ENCODE results near the gene SESN2.
A peak's percentile ranks its signal among the peaks of the same experiment; 100 is the strongest.

The SESN2 gene

DNA sequence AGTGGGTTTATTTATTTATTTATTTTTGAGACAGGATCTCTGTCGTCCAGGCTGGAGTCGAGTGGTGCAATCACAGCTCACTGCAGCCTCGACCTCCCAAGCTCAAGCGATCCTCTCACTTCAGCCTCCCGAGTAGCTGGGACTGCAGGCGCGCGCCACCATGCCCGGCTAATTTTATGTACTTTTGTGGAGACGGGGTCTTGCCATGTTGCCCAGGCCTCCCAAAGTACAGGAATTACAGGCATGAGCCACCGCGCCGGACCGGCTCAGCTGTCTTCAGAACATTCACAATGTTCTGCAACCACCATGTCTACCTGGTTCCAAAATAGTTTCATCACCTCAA is 26.1 kb upstream of the SESN2 start:
- H3K36me3 ChIP-seq (ENCODE audit: insufficient read depth, low read length) = peaks cover 10% of the 10 kb centered on the region; the same call in 1 of the 2 replicates
- peak overlapping the region; percentile 79 for H3K4me2 ChIP-seq (ENCODE audit: low read depth, low read length, poor library complexity, severe bottlenecking)
- no peaks in the 10 kb centered on the region for H3K9me3 ChIP-seq (ENCODE audit: insufficient read depth, low read depth, low read length)
- TF ChIP-seq, protein P1, sequence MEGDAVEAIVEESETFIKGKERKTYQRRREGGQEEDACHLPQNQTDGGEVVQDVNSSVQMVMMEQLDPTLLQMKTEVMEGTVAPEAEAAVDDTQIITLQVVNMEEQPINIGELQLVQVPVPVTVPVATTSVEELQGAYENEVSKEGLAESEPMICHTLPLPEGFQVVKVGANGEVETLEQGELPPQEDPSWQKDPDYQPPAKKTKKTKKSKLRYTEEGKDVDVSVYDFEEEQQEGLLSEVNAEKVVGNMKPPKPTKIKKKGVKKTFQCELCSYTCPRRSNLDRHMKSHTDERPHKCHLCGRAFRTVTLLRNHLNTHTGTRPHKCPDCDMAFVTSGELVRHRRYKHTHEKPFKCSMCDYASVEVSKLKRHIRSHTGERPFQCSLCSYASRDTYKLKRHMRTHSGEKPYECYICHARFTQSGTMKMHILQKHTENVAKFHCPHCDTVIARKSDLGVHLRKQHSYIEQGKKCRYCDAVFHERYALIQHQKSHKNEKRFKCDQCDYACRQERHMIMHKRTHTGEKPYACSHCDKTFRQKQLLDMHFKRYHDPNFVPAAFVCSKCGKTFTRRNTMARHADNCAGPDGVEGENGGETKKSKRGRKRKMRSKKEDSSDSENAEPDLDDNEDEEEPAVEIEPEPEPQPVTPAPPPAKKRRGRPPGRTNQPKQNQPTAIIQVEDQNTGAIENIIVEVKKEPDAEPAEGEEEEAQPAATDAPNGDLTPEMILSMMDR (conservative IDR thresholded peaks at IDR 0.05; ENCODE audit: low read length) = no peak
- no peak for TF ChIP-seq EZH2phosphoT487 (IDR thresholded peaks at IDR 0.05; ENCODE audit: borderline replicate concordance)
- no peaks in the 10 kb centered on the region for H3K27me3 ChIP-seq (ENCODE audit: insufficient read depth, low read length, poor library complexity, severe bottlenecking)
- peaks cover 68% of the 10 kb centered on the region for H3K79me2 ChIP-seq (ENCODE audit: insufficient read depth, low read length)
- H3F3A ChIP-seq (ENCODE audit: low read depth) = no peaks in the 10 kb centered on the region
- no peaks in the 10 kb centered on the region for H3K9me2 ChIP-seq (replicated peaks; ENCODE audit: low read depth, low read length)
- H2AFZ ChIP-seq (ENCODE audit: low read length) = no peak overlapping the region
- peak overlapping the region; percentile 93 for H3K4me3 ChIP-seq (ENCODE audit: low read length, poor library complexity, severe bottlenecking)
- H4K20me1 ChIP-seq (ENCODE audit: insufficient read depth, low read length, poor library complexity, severe bottlenecking) = peaks cover 15% of the 10 kb centered on the region
- H3K4me1 ChIP-seq (ENCODE audit: insufficient read depth, low read length, poor library complexity, severe bottlenecking) = peaks cover 36% of the 10 kb centered on the region
- peak overlapping the region; percentile 93 for H3K9ac ChIP-seq (ENCODE audit: low read depth, low read length, poor library complexity, severe bottlenecking)

DNA sequence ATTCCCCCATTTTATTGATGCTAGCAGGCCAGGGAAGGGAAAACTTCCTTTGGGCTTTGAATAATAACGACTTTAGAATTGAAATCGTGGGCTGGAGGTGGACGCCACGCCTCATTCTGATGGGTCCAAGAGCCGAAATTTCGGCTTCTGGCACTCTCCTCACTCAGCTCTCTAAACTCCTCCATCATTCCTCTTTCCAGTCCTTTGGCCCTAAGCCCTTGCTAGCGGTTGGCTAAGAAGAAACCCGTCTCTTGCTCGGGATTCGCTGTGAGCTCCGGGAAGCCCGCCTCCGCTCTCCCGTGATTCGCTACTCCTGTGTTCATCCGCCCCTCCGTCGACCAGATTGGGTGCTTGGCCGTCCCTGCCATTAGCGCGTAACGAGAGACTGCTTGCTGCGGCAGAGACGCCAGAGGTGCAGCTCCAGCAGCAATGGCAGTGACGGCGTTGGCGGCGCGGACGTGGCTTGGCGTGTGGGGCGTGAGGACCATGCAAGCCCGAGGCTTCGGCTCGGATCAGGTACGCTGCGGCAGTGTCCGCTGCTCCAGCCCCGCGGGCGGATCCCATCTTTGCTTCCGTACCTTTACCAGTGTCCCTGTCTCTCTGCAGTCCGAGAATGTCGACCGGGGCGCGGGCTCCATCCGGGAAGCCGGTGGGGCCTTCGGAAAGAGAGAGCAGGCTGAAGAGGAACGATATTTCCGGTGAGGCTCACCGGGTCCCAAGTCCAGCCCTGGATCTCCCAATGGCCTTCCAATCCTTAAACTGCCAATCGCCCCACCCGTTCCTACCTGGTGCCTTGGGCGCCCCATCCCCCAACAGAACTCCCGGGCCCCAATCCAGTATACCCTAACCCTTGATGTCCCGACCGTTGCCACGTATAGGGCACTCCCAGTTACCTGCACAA is 23.3 kb upstream of the SESN2 start, which contains the start of gene ATP5IF1:
ATP5IF1 (plus strand) TSS at position 370 of the 901 bp plus-strand sequence; CDS start at position 430, 60 bp downstream.
- Histone ChIP-seq H3K9ac (ENCODE audit: low read depth, low read length, poor library complexity, severe bottlenecking) (peak within 1 kb of the TSS; percentile 98), H2AFZ (ENCODE audit: low read length) (peak within 1 kb of the TSS; percentile 98), H3K4me1 (ENCODE audit: insufficient read depth, low read length, poor library complexity, severe bottlenecking) (peaks cover 25% of the 10 kb centered on the region), H3K27me3 (ENCODE audit: insufficient read depth, low read length, poor library complexity, severe bottlenecking) (no peaks in the 10 kb centered on the region), H3F3A (ENCODE audit: low read depth) (no peaks in the 10 kb centered on the region), H4K20me1 (ENCODE audit: insufficient read depth, low read length, poor library complexity, severe bottlenecking) (peaks cover 15% of the 10 kb centered on the region), H3K9me2 (replicated peaks; ENCODE audit: low read depth, low read length) (no peaks in the 10 kb centered on the region), H3K79me2 (ENCODE audit: insufficient read depth, low read length) (peaks cover 45% of the 10 kb centered on the region), H3K4me2 (ENCODE audit: low read depth, low read length, poor library complexity, severe bottlenecking) (peak within 1 kb of the TSS; percentile 87), H3K4me3 (ENCODE audit: low read length, poor library complexity, severe bottlenecking) (peak within 1 kb of the TSS; percentile 96), H3K36me3 (ENCODE audit: insufficient read depth, low read length) (no peaks in the 10 kb centered on the region), H3K9me3 (ENCODE audit: insufficient read depth, low read depth, low read length) (no peaks in the 10 kb centered on the region)
- TF ChIP-seq, protein P1 (conservative IDR thresholded peaks at IDR 0.05; ENCODE audit: low read length) = no peak
- TF ChIP-seq EZH2phosphoT487 (IDR thresholded peaks at IDR 0.05; ENCODE audit: borderline replicate concordance) = no peak

DNA sequence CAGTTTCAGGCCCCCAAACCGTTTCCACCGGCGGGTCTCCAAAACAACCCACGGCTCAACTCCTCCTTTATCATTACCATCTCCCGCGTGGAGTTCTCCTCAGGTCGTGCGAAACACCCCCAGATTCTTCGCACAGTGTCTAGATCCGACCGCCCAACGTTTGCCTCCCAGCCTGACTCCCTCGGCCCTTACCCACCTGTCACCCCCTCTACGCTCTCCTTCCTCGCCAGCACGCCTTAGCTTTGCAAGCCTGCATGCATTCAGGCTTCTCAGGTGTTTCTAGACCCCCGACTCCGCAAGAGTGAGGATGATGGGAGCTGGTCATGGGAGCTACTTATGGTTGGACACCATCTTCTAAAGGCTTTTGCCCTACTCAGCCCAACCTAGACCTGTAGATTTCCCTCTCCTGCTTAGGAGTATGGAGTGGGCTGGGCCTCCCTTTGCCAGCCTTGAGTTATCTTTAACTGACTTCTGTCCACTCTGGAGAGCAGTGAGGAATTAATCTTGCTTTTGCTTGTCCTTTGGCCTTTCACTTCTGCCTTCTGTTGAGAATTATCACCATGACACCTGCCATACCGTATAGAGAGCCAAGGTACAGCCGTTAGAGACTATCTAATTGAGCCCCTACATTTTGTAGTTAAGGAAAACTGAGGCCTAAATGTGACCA is 22.5 kb upstream of the SESN2 start:
- Histone ChIP-seq H3K4me1 (ENCODE audit: insufficient read depth, low read length, poor library complexity, severe bottlenecking) (peaks cover 22% of the 10 kb centered on the region), H4K20me1 (ENCODE audit: insufficient read depth, low read length, poor library complexity, severe bottlenecking) (peaks cover 12% of the 10 kb centered on the region), H2AFZ (ENCODE audit: low read length) (peak overlapping the region; percentile 73; the same call in 1 of the 2 replicates), H3K79me2 (ENCODE audit: insufficient read depth, low read length) (peaks cover 37% of the 10 kb centered on the region), H3K9ac (ENCODE audit: low read depth, low read length, poor library complexity, severe bottlenecking) (peak overlapping the region; percentile 98), H3K4me3 (ENCODE audit: low read length, poor library complexity, severe bottlenecking) (peak overlapping the region; percentile 96), H3K4me2 (ENCODE audit: low read depth, low read length, poor library complexity, severe bottlenecking) (peak overlapping the region; percentile 82), H3K9me3 (ENCODE audit: insufficient read depth, low read depth, low read length) (no peaks in the 10 kb centered on the region), H3F3A (ENCODE audit: low read depth) (no peaks in the 10 kb centered on the region), H3K27me3 (ENCODE audit: insufficient read depth, low read length, poor library complexity, severe bottlenecking) (no peaks in the 10 kb centered on the region), H3K9me2 (replicated peaks; ENCODE audit: low read depth, low read length) (no peaks in the 10 kb centered on the region), H3K36me3 (ENCODE audit: insufficient read depth, low read length) (no peaks in the 10 kb centered on the region)
- TF ChIP-seq, protein P1 (conservative IDR thresholded peaks at IDR 0.05; ENCODE audit: low read length) = no peak
- no peak for TF ChIP-seq EZH2phosphoT487 (IDR thresholded peaks at IDR 0.05; ENCODE audit: borderline replicate concordance)
